ENCODE measurements around the gene TMEM61.
"Not testable (repeated sequence)": the region's sequence is repeated elsewhere in the genome, so short reads cannot be mapped to it uniquely, and the experiment has no call there.

TMEM61 gene

GRCh38 chr1:55005351-55006140 lies 25.1 kb downstream of the TMEM61 start:
- peak; percentile 31 for DNase-seq

GRCh38 chr1:55006931-55007330 lies 26.5 kb downstream of the TMEM61 start:
- DNase-seq = no peak

DNA sequence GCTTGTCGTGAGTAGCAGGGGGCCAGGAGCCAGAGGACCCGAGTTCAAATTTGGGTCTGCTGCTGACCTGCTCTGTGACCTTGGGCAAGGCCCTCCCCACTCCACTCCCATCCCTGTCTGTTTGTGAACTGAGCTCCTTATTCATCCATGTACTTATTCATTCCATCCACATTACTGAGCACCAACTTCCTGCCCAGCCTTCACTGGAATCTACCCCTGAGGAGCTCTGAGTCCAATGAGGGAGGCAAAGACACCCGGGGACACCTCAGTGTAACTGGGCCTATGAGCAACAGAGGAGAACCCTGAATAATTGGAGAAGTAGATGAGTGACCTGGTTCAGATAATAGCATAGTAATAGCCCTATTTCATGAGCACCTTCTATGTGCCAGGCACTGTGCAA lies 27.2 kb downstream of the TMEM61 start:
- DNase-seq = no peak

DNA sequence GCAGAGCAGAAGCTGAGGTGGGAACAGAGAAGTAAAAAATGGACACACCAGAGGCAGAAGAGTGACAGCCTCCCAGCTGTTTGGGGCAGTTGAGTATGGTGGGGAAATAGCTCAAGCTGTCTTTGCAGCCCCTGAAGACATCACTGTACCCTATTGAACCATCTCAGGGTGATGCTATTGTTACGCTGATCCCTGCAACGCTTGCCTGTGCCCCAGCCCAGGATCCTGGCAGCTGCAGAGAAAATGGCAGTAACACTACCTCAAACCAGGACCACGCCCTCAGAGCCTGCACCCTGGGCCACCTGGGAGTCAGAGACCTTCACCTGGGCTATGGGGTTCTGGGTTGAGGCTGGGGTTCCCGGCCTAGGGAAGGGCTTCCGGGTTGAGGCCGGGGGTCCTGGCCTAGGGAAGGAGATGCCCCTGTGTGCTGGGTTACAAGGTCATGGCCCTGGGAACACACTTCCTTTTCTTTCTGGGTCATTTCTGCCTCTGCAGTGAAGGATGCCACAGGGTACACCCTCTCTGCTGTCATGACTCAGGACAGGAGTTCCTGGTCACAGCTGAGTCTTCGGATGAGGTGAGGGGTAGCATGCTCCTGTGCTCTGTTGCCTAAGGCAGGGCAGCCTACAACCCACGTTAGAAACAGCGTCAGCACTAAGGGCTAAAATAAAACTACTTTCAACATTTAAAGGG lies 29.9 kb downstream of the TMEM61 start:
- DNase-seq = no peak

GRCh38 chr1:55010887-55011217 lies 30.4 kb downstream of the TMEM61 start:
- no peak for DNase-seq

DNA sequence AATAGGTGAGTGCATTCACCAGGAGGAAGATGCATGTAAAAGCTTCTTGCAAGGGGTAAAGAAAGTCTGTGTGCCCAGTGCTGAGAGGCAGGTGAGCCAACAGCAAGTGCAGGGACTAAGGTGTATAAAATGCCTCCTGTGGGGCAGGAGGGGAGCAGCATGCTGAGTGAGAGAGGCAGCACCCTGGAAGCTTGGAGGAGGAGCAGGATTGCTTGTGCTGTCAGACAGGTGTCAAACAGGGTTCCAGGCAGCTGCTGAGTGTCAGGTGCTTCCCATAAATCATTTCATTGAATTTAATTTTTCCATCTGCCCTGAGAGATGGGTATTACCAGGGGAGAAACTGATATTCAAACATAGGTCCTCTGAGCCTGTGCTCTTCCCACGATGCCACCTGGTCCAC lies 32.2 kb downstream of the TMEM61 start:
- DNase-seq = no peak

GRCh38 chr1:55015123-55015522 lies 34.7 kb downstream of the TMEM61 start:
- no peak for DNase-seq

DNA sequence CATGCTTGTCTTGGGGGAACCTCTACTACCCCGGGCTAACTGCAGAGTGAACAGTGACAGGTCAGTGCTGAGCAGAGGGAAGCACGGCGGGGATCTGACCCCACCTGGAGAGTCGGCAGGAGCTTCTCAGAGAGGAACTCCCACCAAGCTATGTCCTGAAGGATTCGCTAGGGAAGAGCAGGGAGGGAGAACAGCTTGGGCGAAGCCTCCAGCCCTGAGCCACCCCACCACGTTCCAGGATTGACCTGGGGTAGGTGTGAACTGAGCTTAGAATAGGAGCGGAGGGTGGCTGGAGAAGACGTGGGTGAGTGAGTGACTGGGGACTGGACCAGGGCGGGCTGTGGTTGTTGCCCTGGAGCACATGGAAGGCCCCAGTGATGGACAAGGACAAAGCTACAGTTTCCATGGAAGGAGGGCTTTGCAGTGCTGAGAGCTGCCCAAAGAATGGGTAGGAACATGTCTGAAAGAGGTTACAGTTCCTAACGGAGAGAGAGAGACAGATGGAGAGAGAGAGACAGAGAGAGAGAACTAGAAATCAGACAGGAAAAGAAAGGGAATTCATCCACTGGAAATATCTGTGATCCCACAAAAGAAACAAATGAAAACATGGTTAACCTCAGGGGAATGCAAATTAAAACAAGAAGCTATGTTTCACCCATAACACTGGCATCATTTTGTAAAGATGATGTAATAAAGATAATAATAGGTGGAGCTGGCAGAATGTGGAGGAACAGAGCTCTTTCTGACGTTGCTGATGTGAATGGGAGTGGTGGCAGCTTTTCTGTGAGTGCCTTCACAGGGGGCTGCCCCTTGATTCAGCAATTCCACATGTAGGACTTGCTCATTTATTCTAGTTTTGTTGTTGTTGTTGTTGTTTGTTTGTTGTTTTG lies 35.5 kb downstream of the TMEM61 start:
- no peak for DNase-seq

DNA sequence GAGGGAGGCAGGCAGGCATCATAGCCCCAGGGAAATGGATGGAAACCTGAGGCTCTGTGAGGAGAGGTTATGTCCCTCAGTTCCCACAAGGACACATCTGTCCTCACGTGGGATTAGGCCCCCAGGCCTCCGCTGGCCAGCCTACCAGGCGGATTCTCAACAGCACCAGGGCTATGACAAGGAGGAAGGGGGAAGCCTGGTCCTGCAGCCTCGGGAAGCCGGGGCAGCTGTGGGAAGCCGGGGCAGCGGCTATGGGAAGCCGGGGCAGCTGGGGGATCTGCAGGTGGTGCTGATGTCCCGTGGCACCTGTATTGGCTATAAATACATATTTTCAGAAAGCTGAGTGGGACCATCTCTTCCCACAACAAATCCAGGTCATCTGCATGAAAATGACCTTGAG lies 38.0 kb downstream of the TMEM61 start:
- no peak for DNase-seq

GRCh38 chr1:55021942-55022546 lies 41.6 kb downstream of the TMEM61 start:
- DNase-seq = peak; percentile 87

- DNase-seq = not testable (repeated sequence)
These were observed 43.7 kb downstream of the TMEM61 start for GRCh38 chr1:55024163-55024562.

DNA sequence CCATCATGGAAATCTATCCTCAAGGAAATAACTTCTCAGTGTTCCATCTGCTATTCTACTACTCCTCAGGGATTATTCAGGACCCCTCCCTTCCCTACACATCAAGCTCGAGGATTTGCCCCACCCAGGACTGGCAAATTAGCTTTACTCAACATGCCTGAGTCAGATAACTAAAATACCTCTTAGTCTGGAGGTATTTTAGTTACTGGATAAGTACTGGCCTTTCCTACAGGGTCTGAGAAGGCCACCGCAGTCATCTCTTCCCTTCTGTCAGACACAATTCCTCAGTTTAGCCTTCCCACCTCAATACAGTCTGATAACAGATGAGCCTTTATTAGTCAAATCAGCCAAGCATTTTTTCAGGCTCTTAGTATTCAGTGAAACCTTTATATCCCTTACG lies 46.3 kb downstream of the TMEM61 start:
- not testable (repeated sequence) for DNase-seq

GRCh38 chr1:55031098-55031497 lies 50.7 kb downstream of the TMEM61 start:
- not testable (repeated sequence) for DNase-seq

DNA sequence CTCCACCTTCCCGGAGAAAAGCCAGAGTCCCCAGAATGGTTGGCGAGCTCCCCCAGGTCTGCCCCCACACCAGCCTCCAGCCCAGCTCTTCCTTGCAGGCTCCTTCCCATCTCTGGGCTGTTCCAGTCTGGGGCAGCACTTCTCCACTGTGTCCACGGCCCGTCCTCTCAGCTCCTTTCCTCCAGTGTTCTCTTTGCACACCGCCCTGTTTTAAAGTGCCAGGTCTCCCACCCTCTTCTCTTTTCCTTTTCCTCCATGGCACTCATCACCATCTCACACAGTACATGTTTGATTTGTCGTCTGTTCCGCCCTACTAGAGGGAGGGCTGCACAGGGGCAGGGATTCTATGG lies 52.8 kb downstream of the TMEM61 start:
- DNase-seq = no peak

- DNase-seq = no peak
These were observed 54.2 kb downstream of the TMEM61 start for GRCh38 chr1:55034476-55035133.

DNA sequence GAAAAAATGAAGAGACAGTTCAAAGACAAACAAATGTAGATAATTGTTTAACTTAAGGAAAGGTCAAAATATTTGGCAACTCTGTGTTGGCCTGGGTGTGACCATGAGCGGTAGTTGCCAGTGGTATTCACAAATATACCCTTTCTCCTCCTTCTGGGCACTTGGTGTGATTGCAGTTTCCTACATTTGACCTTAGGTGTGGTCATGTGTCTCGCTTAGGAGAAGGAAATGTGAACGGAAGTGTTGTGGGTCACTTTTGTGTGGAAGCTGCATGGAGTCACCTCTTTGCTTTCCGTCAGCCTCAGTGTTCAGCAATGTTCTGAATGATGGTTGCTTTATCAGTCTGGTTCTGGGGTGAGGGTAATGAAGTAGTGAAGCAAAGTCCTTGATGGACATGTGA lies 55.5 kb downstream of the TMEM61 start:
- DNase-seq = peak; percentile 31

DNA sequence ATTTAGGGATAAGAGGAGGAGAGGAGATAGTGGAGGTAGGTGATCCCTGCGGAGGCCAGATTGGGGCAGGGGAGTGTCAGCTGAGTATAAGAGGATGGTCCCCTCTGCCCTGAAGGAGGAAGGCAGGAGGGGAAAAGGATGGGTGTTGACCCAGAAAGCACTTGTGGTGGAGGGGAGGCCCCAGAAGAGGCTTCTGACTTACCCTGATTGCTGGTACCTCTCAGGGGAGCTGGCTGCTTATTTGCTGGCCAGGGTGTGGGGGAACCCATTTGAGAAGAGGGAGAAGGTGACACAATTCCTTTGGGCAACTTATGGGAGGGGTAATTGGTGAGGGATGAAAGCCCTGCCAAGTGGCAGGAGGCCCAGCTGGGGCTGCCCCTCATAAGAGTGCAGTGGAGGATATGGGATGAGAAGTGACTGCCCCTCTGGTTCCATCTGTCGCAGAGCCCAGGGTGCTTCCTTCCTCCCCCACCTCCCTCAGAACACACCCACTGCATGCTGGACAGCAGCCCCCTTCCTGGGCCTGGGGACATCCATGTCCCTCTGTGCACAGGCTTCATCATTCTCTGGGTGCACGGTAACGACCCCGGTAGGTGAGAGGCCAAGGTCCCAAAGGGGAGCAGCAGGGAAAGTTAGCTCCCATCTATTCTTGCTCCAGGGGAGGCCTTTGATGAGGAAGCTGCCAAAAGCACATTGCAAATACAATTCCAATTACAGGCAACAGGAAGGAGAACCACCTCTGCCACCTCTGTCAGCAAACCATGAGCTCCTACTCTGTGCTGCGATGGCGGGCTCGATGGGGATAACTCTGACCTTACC lies 57.5 kb downstream of the TMEM61 start:
- no peak for DNase-seq

- DNase-seq = no peak
These were observed 58.1 kb downstream of the TMEM61 start for GRCh38 chr1:55038552-55038838.

- DNase-seq = no peak
These were observed 58.5 kb downstream of the TMEM61 start for GRCh38 chr1:55038974-55039341.

DNA sequence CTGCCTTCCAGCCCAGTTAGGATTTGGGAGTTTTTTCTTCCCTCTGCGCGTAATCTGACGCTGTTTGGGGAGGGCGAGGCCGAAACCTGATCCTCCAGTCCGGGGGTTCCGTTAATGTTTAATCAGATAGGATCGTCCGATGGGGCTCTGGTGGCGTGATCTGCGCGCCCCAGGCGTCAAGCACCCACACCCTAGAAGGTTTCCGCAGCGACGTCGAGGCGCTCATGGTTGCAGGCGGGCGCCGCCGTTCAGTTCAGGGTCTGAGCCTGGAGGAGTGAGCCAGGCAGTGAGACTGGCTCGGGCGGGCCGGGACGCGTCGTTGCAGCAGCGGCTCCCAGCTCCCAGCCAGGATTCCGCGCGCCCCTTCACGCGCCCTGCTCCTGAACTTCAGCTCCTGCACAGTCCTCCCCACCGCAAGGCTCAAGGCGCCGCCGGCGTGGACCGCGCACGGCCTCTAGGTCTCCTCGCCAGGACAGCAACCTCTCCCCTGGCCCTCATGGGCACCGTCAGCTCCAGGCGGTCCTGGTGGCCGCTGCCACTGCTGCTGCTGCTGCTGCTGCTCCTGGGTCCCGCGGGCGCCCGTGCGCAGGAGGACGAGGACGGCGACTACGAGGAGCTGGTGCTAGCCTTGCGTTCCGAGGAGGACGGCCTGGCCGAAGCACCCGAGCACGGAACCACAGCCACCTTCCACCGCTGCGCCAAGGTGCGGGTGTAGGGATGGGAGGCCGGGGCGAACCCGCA lies 59.1 kb downstream of the TMEM61 start, which contains the start of gene PCSK9:
PCSK9 (plus strand) TSS at position 207 of the 741 bp plus-strand sequence; CDS start at position 497, 290 bp downstream.
- peak; percentile 78 for DNase-seq

Data from hematopoietic multipotent progenitor cell treated with erythropoietin and hydrocortisone succinate and interleukin-3 and kit ligand, for 6 days (in vitro differentiated cells).